A673 (cell line): ENCODE data around the gene PLXND1. TPM values are rescaled to one million over a fixed set of nuclear protein-coding genes. Genes with fewer than 3 reads are reported as not detected.

Experiments used
- BruUV-seq: library from RNA; stranded (reverse); fragments of 400-500 nt; replicated peaks from 2 replicates; lab custom pipeline; 2021; lab: Mats Ljungman, UMichigan
- CTCF ChIA-PET: fragments of 300-600 bp; sonication (Branson Sonifier 250); formaldehyde crosslinking; loops from one replicate; lab custom pipeline; 2022; ENCODE audit warnings: antibody characterized with exemption; lab: Charles Lee
- POLR2A ChIA-PET: fragments of 300-600 bp; sonication (Branson Sonifier 250); formaldehyde crosslinking; loops from one replicate; lab custom pipeline; 2022; ENCODE audit warnings: antibody characterized with exemption; ENCODE audit not compliant: low non-redundant PET; lab: Charles Lee
- DNase-seq: peaks from one replicate; pipeline ENCODE4 v3.0.0-alpha.2; 2015; ENCODE audit warnings: low spot score
- H3K27ac ChIP-seq: fragments of 200-600 bp; sonication (generic); 2 replicates; pipeline ENCODE4 v1.5.1; 2016; ENCODE audit warnings: mixed run types, low read depth, mild to moderate bottlenecking, mixed read lengths, antibody characterized with exemption, low read length; ENCODE audit not compliant: poor library complexity, severe bottlenecking
- H3K27me3 ChIP-seq: fragments of 200-600 bp; sonication (generic); replicated peaks from 2 replicates; pipeline ENCODE4 v1.6.1; 2017; ENCODE audit warnings: mixed run types, low read depth, mild to moderate bottlenecking, mixed read lengths, antibody characterized with exemption, low read length; ENCODE audit not compliant: insufficient read depth, poor library complexity
- H3K36me3 ChIP-seq: fragments of 200-600 bp; sonication (generic); 2 replicates; pipeline ENCODE4 v1.6.1; 2016; ENCODE audit warnings: mixed run types, mild to moderate bottlenecking, mixed read lengths, antibody characterized with exemption, low read length; ENCODE audit not compliant: insufficient read depth, poor library complexity, severe bottlenecking
- H3K4me1 ChIP-seq: fragments of 200-600 bp; sonication (generic); 2 replicates; pipeline ENCODE4 v1.6.1; 2017; ENCODE audit warnings: mixed run types, mild to moderate bottlenecking, mixed read lengths, antibody characterized with exemption, low read length; ENCODE audit not compliant: insufficient read depth, poor library complexity, severe bottlenecking
- H3K4me3 ChIP-seq: fragments of 200-600 bp; sonication (generic); 2 replicates; pipeline ENCODE4 v1.5.1; 2016; ENCODE audit warnings: low read depth, mixed run types, mild to moderate bottlenecking, mixed read lengths, low read length; ENCODE audit not compliant: poor library complexity, severe bottlenecking
- H3K9me3 ChIP-seq: fragments of 200-600 bp; sonication (generic); 2 replicates; pipeline ENCODE4 v1.6.1; 2016; ENCODE audit warnings: mixed run types, low read depth, mild to moderate bottlenecking, mixed read lengths, antibody characterized with exemption, low read length; ENCODE audit not compliant: poor library complexity, severe bottlenecking
- EZH2 ChIP-seq: fragments of 200-600 bp; sonication (generic); IDR thresholded peaks from 2 replicates; pipeline ENCODE4 v1.6.1; 2017; ENCODE audit warnings: borderline replicate concordance, low read depth, mild to moderate bottlenecking, mixed read lengths, antibody characterized with exemption, low read length; ENCODE audit not compliant: poor library complexity, severe bottlenecking
- intact Hi-C: fragments of 100-400 bp; cut with micrococcal nuclease; formaldehyde crosslinking; loops from one replicate; pipeline ENCODE4 v1.10.0; 2022; ENCODE audit not compliant: unreplicated experiment
- total RNA-seq: library from RNA; stranded (reverse); gene quantifications from 2 replicates; pipeline ENCODE4 v1.2.3, GENCODE V29; 2021
- TF ChIP-seq, protein P1 (sequence below): fragments of 300-800, 200-600 bp; sonication (generic); conservative IDR thresholded peaks from 2 replicates; pipeline ENCODE4 v1.5.1; 2017; ENCODE audit warnings: low read depth, mild to moderate bottlenecking, antibody characterized with exemption, low read length, moderate library complexity, mixed read lengths

The PLXND1 gene
- total RNA-seq, 1 experiment from 2014 or later = 31.5 TPM

DNA sequence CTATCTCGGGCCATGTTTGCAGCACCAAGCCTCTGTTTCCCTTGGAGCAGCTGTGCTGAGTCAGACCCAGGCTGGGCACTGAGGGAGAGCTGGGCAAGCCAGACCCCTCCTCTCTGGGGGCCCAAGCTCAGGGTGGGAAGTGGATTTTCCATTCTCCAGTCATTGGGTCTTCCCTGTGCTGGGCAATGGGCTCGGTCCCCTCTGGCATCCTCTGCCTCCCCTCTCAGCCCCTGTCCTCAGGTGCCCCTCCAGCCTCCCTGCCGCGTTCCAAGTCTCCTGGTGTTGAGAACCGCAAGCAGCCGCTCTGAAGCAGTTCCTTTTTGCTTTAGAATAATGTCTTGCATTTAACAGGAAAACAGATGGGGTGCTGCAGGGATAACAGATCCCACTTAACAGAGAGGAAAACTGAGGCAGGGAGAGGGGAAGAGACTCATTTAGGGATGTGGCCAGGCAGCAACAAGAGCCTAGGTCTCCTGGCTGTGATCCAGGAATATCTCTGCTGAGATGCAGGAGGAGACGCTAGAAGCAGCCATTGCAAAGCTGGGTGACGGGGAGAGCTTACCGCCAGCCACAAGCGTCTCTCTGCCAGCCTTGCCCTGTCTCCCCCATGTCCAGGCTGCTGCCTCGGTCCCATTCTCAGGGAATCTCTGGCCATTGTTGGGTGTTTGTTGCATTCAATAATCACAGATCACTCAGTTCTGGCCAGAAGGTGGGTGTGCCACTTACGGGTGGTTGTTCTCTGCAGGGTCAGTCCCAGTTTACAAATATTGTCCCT is 76.9 kb downstream of the PLXND1 start:
- ChIA-PET POLR2A (interaction anchor here (0.6 kb wide), 1 partner anchor 26 kb away, joined by 4 read pairs; no protein-coding TSS in a partner anchor), CTCF (no interaction called here)
- H3K4me1 ChIP-seq = no peaks in the 10 kb centered on the region
- H3K27me3 ChIP-seq = no peaks in the 10 kb centered on the region
- H3K4me3 ChIP-seq = no peak overlapping the region
- no peaks in the 10 kb centered on the region for H3K9me3 ChIP-seq
- H3K27ac ChIP-seq = no peak overlapping the region
- no peak for TF ChIP-seq EZH2
- TF ChIP-seq, protein P1, sequence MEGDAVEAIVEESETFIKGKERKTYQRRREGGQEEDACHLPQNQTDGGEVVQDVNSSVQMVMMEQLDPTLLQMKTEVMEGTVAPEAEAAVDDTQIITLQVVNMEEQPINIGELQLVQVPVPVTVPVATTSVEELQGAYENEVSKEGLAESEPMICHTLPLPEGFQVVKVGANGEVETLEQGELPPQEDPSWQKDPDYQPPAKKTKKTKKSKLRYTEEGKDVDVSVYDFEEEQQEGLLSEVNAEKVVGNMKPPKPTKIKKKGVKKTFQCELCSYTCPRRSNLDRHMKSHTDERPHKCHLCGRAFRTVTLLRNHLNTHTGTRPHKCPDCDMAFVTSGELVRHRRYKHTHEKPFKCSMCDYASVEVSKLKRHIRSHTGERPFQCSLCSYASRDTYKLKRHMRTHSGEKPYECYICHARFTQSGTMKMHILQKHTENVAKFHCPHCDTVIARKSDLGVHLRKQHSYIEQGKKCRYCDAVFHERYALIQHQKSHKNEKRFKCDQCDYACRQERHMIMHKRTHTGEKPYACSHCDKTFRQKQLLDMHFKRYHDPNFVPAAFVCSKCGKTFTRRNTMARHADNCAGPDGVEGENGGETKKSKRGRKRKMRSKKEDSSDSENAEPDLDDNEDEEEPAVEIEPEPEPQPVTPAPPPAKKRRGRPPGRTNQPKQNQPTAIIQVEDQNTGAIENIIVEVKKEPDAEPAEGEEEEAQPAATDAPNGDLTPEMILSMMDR = no peak
- H3K36me3 ChIP-seq = no peaks in the 10 kb centered on the region
- BruUV-seq = no TSS peak
- no peak for DNase-seq
- intact Hi-C loops = no loop called here

DNA sequence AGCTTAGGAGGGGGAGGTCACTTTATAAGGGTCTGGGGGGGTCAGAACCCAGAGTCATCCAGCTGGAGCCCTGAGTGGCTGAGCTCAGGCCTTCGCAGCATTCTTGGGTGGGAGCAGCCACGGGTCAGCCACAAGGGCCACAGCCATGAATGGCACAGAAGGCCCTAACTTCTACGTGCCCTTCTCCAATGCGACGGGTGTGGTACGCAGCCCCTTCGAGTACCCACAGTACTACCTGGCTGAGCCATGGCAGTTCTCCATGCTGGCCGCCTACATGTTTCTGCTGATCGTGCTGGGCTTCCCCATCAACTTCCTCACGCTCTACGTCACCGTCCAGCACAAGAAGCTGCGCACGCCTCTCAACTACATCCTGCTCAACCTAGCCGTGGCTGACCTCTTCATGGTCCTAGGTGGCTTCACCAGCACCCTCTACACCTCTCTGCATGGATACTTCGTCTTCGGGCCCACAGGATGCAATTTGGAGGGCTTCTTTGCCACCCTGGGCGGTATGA is 77.8 kb downstream of the PLXND1 start, which contains the start of gene RHO:
TSS of gene RHO (plus strand) at position 51 of the 512 bp plus-strand sequence. CDS start at position 146, 95 bp downstream.
- POLR2A ChIA-PET = interaction anchor here (0.6 kb wide), 1 partner anchor 25 kb away, joined by 4 read pairs; no protein-coding TSS in a partner anchor

DNA sequence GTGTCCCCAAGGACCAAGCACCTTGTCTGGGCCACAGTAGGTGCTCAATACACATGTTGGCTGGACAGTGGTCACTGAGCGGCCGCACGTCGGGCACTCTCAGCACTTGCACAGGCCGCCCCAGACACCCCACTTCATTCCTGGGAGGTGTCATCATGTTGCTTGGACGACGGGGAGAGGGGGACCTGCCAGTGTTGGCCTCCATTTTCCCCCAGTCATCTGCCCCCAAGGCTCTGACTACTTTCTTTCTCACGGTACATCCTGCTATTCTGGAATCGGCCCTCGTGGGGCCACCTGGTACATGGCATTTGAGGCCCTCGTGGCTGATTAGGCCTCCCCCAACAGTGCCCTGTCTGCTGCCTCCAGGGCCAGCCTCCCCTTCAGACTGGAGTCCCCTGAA is 79.2 kb downstream of the PLXND1 start:
- no peak for DNase-seq
- POLR2A ChIA-PET = no interaction called here
- H3K4me1 ChIP-seq = no peaks in the 10 kb centered on the region
- no peak overlapping the region for H3K27ac ChIP-seq
- intact Hi-C loops = no loop called here
- no peaks in the 10 kb centered on the region for H3K9me3 ChIP-seq
- no TSS peak for BruUV-seq
- TF ChIP-seq EZH2 = no peak
- TF ChIP-seq, protein P1 = no peak
- H3K4me3 ChIP-seq = no peak overlapping the region
- no peaks in the 10 kb centered on the region for H3K36me3 ChIP-seq
- no peaks in the 10 kb centered on the region for H3K27me3 ChIP-seq
- CTCF ChIA-PET = no interaction called here

More for the DNA sequence above, 77.8 kb downstream of the PLXND1 start, which contains the start of gene RHO:
- DNase-seq = no peak
- H3K27me3 ChIP-seq = no peaks in the 10 kb centered on the region
- no TSS peak for BruUV-seq
- H3K36me3 ChIP-seq = no peaks in the 10 kb centered on the region
- no peaks in the 10 kb centered on the region for H3K9me3 ChIP-seq
- TF ChIP-seq, protein P1 = no peak
- TF ChIP-seq EZH2 = no peak
- H3K4me3 ChIP-seq = no peak within 1 kb of the TSS
- no peak within 1 kb of the TSS for H3K27ac ChIP-seq
- CTCF ChIA-PET = no interaction called here
- intact Hi-C loops = no loop called here
- H3K4me1 ChIP-seq = no peaks in the 10 kb centered on the region
